Measurements from ENCODE around the gene ID1. TPM values are rescaled to one million over a fixed set of nuclear protein-coding genes. Genes with fewer than 3 reads are reported as not detected.

Gene ID1
- total and polyA plus RNA-seq, 2 of the 13 experiments (the other 11 are each of a cell fraction or from before 2014, with no cell fraction given): 320 to 419 TPM

- no peak for TF ChIP-seq ZNF577 (CRISPR knock-in tag; IDR thresholded peaks at IDR 0.05; ENCODE audit: borderline replicate concordance, low read depth)
- TF ChIP-seq ZNF883 (CRISPR knock-in tag; IDR thresholded peaks at IDR 0.05; ENCODE audit: not compliant biosample characterization): peak; percentile 4
- peak; percentile 34; the same call in 1 of the 2 replicates for TF ChIP-seq AKAP8 (CRISPR knock-in tag; IDR thresholded peaks at IDR 0.05)
- TF ChIP-seq ZNF709 (CRISPR knock-in tag; IDR thresholded peaks at IDR 0.05): no peak
- TF ChIP-seq GFI1 (CRISPR knock-in tag; IDR thresholded peaks at IDR 0.05; ENCODE audit: borderline replicate concordance): no peak
- TF ChIP-seq REXO4 (CRISPR knock-in tag; IDR thresholded peaks at IDR 0.05; ENCODE audit: borderline replicate concordance): no peak
- TF ChIP-seq ZNF775 (CRISPR knock-in tag; IDR thresholded peaks at IDR 0.05; ENCODE audit: borderline replicate concordance): no peak
- no peak for TF ChIP-seq KIAA2018 (CRISPR knock-in tag; IDR thresholded peaks at IDR 0.05; ENCODE audit: borderline replicate concordance)
- TF ChIP-seq POLR2G (IDR thresholded peaks at IDR 0.05; ENCODE audit: low read depth, low read length): no peak
- no peak for TF ChIP-seq ZNF570 (CRISPR knock-in tag; IDR thresholded peaks at IDR 0.05; ENCODE audit: borderline replicate concordance)
- TF ChIP-seq E2F5 (CRISPR knock-in tag; conservative IDR thresholded peaks at IDR 0.05): no peak
- no peak for TF ChIP-seq ELF1 (CRISPR knock-in tag; IDR thresholded peaks at IDR 0.05)
- no peak for TF ChIP-seq ZHX1 (CRISPR knock-in tag; IDR thresholded peaks at IDR 0.05; ENCODE audit: low read depth)
Measured at GRCh38 chr20:31559704-31560093, 45.4 kb upstream of the ID1 start (continued).

Data from HepG2 (cell line).